ENCODE measurements around the gene FAM168A.

GRCh38 chr11:73384125-73384441 lies 213.8 kb downstream of the FAM168A start:
- TF ChIP-seq, protein P1, sequence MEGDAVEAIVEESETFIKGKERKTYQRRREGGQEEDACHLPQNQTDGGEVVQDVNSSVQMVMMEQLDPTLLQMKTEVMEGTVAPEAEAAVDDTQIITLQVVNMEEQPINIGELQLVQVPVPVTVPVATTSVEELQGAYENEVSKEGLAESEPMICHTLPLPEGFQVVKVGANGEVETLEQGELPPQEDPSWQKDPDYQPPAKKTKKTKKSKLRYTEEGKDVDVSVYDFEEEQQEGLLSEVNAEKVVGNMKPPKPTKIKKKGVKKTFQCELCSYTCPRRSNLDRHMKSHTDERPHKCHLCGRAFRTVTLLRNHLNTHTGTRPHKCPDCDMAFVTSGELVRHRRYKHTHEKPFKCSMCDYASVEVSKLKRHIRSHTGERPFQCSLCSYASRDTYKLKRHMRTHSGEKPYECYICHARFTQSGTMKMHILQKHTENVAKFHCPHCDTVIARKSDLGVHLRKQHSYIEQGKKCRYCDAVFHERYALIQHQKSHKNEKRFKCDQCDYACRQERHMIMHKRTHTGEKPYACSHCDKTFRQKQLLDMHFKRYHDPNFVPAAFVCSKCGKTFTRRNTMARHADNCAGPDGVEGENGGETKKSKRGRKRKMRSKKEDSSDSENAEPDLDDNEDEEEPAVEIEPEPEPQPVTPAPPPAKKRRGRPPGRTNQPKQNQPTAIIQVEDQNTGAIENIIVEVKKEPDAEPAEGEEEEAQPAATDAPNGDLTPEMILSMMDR (IDR thresholded peaks at IDR 0.05; ENCODE audit: low read length): no peak
- TF ChIP-seq EZH2 (optimal IDR thresholded peaks at IDR 0.05; ENCODE audit: low read depth, low read length) (no peak), EZH2phosphoT487 (IDR thresholded peaks at IDR 0.05; ENCODE audit: low read length) (no peak)
